Neural cell (in vitro differentiated cells): ENCODE measurements around the gene TMEM135. TPM values are rescaled to one million over a fixed set of nuclear protein-coding genes. Genes with fewer than 3 reads are reported as not detected.
A peak's percentile ranks its signal among the peaks of the same experiment; 100 is the strongest.

Source experiments
- H2AFZ ChIP-seq: fragments of 200-600, 300-800 bp; sonication (generic), shearing (Covaris generic); 2 replicates; pipeline ENCODE4 v1.6.0; 2014; ENCODE audit warnings: low read depth, mild to moderate bottlenecking, antibody characterized with exemption, low read length, moderate library complexity
- H3F3A ChIP-seq: fragments of 200-600 bp; shearing (Covaris generic); 2 replicates; pipeline ENCODE4 v1.6.1; 2016; ENCODE audit warnings: mild to moderate bottlenecking, moderate library complexity, mixed read lengths, antibody characterized with exemption, low read length; ENCODE audit not compliant: insufficient read depth, poor library complexity, severe bottlenecking
- H3K27ac ChIP-seq: fragments of 200-600, 300-800 bp; sonication (generic), shearing (Covaris generic); 2 replicates; pipeline ENCODE4 v1.5.1; 2014; ENCODE audit warnings: mild to moderate bottlenecking, low read length, moderate library complexity
- H3K27me3 ChIP-seq: fragments of 300-800, 200-600 bp; sonication (generic), shearing (Covaris generic); 2 replicates; pipeline ENCODE4 v1.6.0; 2014; ENCODE audit warnings: mild to moderate bottlenecking, low read depth, low read length, moderate library complexity; ENCODE audit not compliant: insufficient read depth
- H3K36me3 ChIP-seq: fragments of 300-800, 200-600 bp; sonication (generic), shearing (Covaris generic); 2 replicates; pipeline ENCODE4 v1.5.1; 2014; ENCODE audit warnings: mild to moderate bottlenecking, antibody characterized with exemption, low read length, moderate library complexity; ENCODE audit not compliant: insufficient read depth
- H3K4me2 ChIP-seq: fragments of 300-800, 200-600 bp; sonication (generic), shearing (Covaris generic); 2 replicates; pipeline ENCODE4 v1.6.0; 2014; ENCODE audit warnings: mild to moderate bottlenecking, low read length
- H3K4me3 ChIP-seq: fragments of 300-800, 200-600 bp; sonication (generic), shearing (Covaris generic); 2 replicates; pipeline ENCODE4 v1.5.1; 2014; ENCODE audit warnings: mild to moderate bottlenecking, low read length, moderate library complexity
- H3K79me2 ChIP-seq: fragments of 200-600 bp; shearing (Covaris generic); replicated peaks from 2 replicates; pipeline ENCODE4 v1.6.0; 2014; ENCODE audit warnings: mild to moderate bottlenecking, low read length, moderate library complexity; ENCODE audit not compliant: insufficient read depth
- H3K9ac ChIP-seq: fragments of 300-800, 200-600 bp; sonication (generic), shearing (Covaris generic); 2 replicates; pipeline ENCODE4 v1.6.1; 2016; ENCODE audit warnings: mild to moderate bottlenecking, low read length, mixed read lengths
- H3K9me2 ChIP-seq: fragments of 200-600 bp; shearing (Covaris generic); 2 replicates; pipeline ENCODE4 v1.6.1; 2016; ENCODE audit warnings: mild to moderate bottlenecking, low read length, mixed read lengths; ENCODE audit not compliant: insufficient read depth
- H3K9me3 ChIP-seq: fragments of 200-600, 300-800 bp; sonication (generic), shearing (Covaris generic); 2 replicates; pipeline ENCODE4 v1.6.1; 2016; ENCODE audit warnings: mild to moderate bottlenecking, mixed run types, low read length, moderate library complexity, mixed read lengths
- H4K20me1 ChIP-seq: fragments of 200-600 bp; shearing (Covaris generic); 2 replicates; pipeline ENCODE4 v1.6.1; 2016; ENCODE audit warnings: mild to moderate bottlenecking, mixed run types; ENCODE audit not compliant: insufficient read depth
- EP300 ChIP-seq: fragments of 450-650 bp; conservative IDR thresholded peaks from 2 replicates; pipeline ENCODE4 v1.6.1; 2014; ENCODE audit warnings: antibody characterized with exemption, mild to moderate bottlenecking, moderate library complexity; ENCODE audit not compliant: poor library complexity, severe bottlenecking
- RAD21 ChIP-seq: fragments of 450-650 bp; conservative IDR thresholded peaks from 2 replicates; pipeline ENCODE4 v1.6.1; 2014; ENCODE audit warnings: antibody characterized with exemption, mild to moderate bottlenecking, moderate library complexity
- SMC3 ChIP-seq: fragments of 450-650 bp; conservative IDR thresholded peaks from 2 replicates; pipeline ENCODE4 v1.6.1; 2014; ENCODE audit warnings: antibody characterized with exemption, mild to moderate bottlenecking, moderate library complexity; ENCODE audit not compliant: poor library complexity
- TAF1 ChIP-seq: IDR thresholded peaks from 2 replicates; pipeline ENCODE4 v1.6.1; 2012; ENCODE audit warnings: low read depth
- polyA plus RNA-seq: library from polyadenylated mRNA; depleted of rRNA; stranded (reverse); fragments of >200 nt; gene quantifications from 2 replicates; pipeline ENCODE4 v1.2.3, GENCODE V29; 2014
- TF ChIP-seq, protein P1 (sequence below): IDR thresholded peaks from 2 replicates; pipeline ENCODE4 v1.6.1; 2012; ENCODE audit warnings: borderline replicate concordance

The TMEM135 gene
- polyA plus RNA-seq, 1 donor from 2014 or later = 15.6 TPM

DNA sequence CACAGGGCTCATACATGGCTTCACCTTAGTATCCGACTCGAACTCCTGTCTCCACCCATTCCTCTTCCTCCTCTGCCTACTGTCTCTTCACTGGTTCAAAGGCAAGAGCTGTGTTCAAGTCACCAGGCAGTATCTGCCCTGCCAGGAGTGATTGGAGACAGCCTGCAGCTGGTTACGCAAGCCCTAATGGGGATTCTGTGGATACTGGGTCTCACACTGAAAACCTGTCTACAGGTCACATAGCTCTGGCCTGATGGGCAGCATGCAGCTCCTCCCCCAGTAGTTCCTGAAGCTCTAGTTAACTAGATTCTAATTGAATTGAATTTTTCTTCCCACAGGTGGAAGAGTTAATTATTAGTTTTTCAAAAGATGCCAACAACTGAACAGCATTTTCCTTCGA is 332.2 kb downstream of the TMEM135 start:
- H3K9me2 ChIP-seq = no peaks in the 10 kb centered on the region
- no peak overlapping the region for H3K4me3 ChIP-seq
- no peaks in the 10 kb centered on the region for H3K79me2 ChIP-seq
- H3K9ac ChIP-seq = no peak overlapping the region
- no peaks in the 10 kb centered on the region for H4K20me1 ChIP-seq
- H3F3A ChIP-seq = no peaks in the 10 kb centered on the region
- no peaks in the 10 kb centered on the region for H3K9me3 ChIP-seq
- TF ChIP-seq TAF1 (no peak), SMC3 (no peak), RAD21 (no peak)
- TF ChIP-seq, protein P1, sequence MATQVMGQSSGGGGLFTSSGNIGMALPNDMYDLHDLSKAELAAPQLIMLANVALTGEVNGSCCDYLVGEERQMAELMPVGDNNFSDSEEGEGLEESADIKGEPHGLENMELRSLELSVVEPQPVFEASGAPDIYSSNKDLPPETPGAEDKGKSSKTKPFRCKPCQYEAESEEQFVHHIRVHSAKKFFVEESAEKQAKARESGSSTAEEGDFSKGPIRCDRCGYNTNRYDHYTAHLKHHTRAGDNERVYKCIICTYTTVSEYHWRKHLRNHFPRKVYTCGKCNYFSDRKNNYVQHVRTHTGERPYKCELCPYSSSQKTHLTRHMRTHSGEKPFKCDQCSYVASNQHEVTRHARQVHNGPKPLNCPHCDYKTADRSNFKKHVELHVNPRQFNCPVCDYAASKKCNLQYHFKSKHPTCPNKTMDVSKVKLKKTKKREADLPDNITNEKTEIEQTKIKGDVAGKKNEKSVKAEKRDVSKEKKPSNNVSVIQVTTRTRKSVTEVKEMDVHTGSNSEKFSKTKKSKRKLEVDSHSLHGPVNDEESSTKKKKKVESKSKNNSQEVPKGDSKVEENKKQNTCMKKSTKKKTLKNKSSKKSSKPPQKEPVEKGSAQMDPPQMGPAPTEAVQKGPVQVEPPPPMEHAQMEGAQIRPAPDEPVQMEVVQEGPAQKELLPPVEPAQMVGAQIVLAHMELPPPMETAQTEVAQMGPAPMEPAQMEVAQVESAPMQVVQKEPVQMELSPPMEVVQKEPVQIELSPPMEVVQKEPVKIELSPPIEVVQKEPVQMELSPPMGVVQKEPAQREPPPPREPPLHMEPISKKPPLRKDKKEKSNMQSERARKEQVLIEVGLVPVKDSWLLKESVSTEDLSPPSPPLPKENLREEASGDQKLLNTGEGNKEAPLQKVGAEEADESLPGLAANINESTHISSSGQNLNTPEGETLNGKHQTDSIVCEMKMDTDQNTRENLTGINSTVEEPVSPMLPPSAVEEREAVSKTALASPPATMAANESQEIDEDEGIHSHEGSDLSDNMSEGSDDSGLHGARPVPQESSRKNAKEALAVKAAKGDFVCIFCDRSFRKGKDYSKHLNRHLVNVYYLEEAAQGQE = no peak
- no peaks in the 10 kb centered on the region for H3K27me3 ChIP-seq
- peak overlapping the region; percentile 69 for H3K27ac ChIP-seq
- no peak overlapping the region for H2AFZ ChIP-seq
- no peak overlapping the region for H3K4me2 ChIP-seq
- no peaks in the 10 kb centered on the region for H3K36me3 ChIP-seq

DNA sequence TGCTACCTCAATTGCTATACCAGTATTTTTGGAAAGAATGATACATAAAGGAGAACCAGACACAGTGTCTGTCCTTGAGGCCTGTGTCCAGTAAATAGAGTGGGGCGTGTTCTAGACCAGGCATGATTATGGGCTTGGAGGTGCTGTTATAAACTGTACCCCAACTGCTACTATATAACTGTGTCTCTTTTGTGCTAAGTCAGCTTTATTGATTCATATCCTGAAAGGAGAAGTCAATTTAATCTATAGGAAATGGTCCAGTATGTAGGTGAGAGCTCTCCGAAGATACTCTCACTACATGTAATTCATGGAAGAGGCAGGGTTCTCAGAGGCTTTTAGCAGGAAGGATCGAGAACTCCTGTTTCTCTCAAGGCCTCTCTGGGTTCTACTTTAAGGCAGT is 334.3 kb downstream of the TMEM135 start:
- Histone ChIP-seq H3K4me2 (no peak overlapping the region), H3K27me3 (no peaks in the 10 kb centered on the region), H3F3A (no peaks in the 10 kb centered on the region), H4K20me1 (no peaks in the 10 kb centered on the region), H3K79me2 (no peaks in the 10 kb centered on the region), H3K36me3 (no peaks in the 10 kb centered on the region), H3K4me3 (no peak overlapping the region), H3K9me3 (no peaks in the 10 kb centered on the region), H3K9ac (no peak overlapping the region), H2AFZ (no peak overlapping the region), H3K9me2 (no peaks in the 10 kb centered on the region), H3K27ac (no peak overlapping the region)
- TF ChIP-seq RAD21 = no peak
- no peak for TF ChIP-seq SMC3
- TF ChIP-seq EP300 = no peak

Other genes starting within 250 kb of the TMEM135 start
- gene PRSS23, start 237.4 kb upstream of the TMEM135 start, polyA plus RNA-seq = 2.7 and 3.6 TPM in 2 replicates
- 0.76 and 0.82 TPM in 2 replicates for gene FZD4, start 82.5 kb upstream of the TMEM135 start, polyA plus RNA-seq